SK-N-SH (cell line): ENCODE data around the gene DNAAF9. TPM values are rescaled to one million over a fixed set of nuclear protein-coding genes. Genes with fewer than 3 reads are reported as not detected.

Experiments
- CTCF ChIA-PET: fragments of 300-600, 350-600 bp; formaldehyde crosslinking; extraction: SDS; loops from one replicate; lab custom pipeline; 2021; lab: Yijun Ruan, JAX
- POLR2A ChIA-PET: fragments of 350-600 bp; sonication (Branson Sonifier 250); formaldehyde crosslinking; extraction: SDS; loops from one replicate; lab custom pipeline; 2020; ENCODE audit warnings: antibody characterized with exemption, inconsistent platforms; lab: Yijun Ruan, JAX
- DNase-seq: peaks from one replicate; pipeline ENCODE4 v3.0.0; 2012
- H2AFZ ChIP-seq: fragments of 200-600 bp; sonication (generic); 2 replicates; pipeline ENCODE4 v1.8.1; 2016; ENCODE audit warnings: antibody characterized with exemption, mild to moderate bottlenecking, low read depth
- H3F3A ChIP-seq: fragments of 200-600 bp; sonication (generic); replicated peaks from 2 replicates; pipeline ENCODE3; 2016; ENCODE audit warnings: antibody characterized with exemption, mild to moderate bottlenecking; ENCODE audit not compliant: insufficient read depth
- H3K27ac ChIP-seq, 2 experiments: fragments of 200-500 bp in 1 of 2; fragments of 200-600 bp in 1 of 2; sonication (Bioruptor generic) in 1 of 2; sonication (generic), shearing (Covaris generic) in 1 of 2; 2 replicates each; pipeline versions ENCODE4 v1.5.1 to v1.6.1; 2014 to 2016; ENCODE audit warnings: low read depth in 2 of 2, inconsistent platforms in 1 of 2, low read length in 1 of 2, mild to moderate bottlenecking in 1 of 2, mixed read lengths in 1 of 2
- H3K27me3 ChIP-seq: fragments of 200-600 bp; sonication (generic), shearing (Covaris generic); 2 replicates; pipeline ENCODE4 v1.6.1; 2016; ENCODE audit warnings: mixed run types; ENCODE audit not compliant: insufficient read depth
- H3K36me3 ChIP-seq, 2 experiments: fragments of 200-500 bp in 1 of 2; fragments of 200-600 bp in 1 of 2; sonication (Bioruptor generic) in 1 of 2; sonication (generic) in 1 of 2; replicated peaks in 1 of 2; 2 replicates each; pipeline versions ENCODE3 to v1.5.1; 2014 to 2016; ENCODE audit warnings: low read length in 1 of 2, mild to moderate bottlenecking in 1 of 2; ENCODE audit not compliant: insufficient read depth in 2 of 2, control insufficient read depth in 1 of 2
- H3K4me1 ChIP-seq, 2 experiments: fragments of 200-500 bp in 1 of 2; fragments of 200-600 bp in 1 of 2; sonication (Bioruptor generic) in 1 of 2; sonication (generic), shearing (Covaris generic) in 1 of 2; 2 replicates each; pipeline versions ENCODE4 v1.5.1 to v1.6.1; 2014 to 2016; ENCODE audit warnings: low read depth in 1 of 2, low read length in 1 of 2, mixed run types in 1 of 2; ENCODE audit not compliant: insufficient read depth in 2 of 2, control insufficient read depth in 1 of 2
- H3K4me2 ChIP-seq: fragments of 200-600 bp; sonication (generic), shearing (Covaris generic); 2 replicates; pipeline ENCODE4 v1.6.1; 2017; ENCODE audit warnings: mixed run types
- H3K4me3 ChIP-seq, 2 experiments: fragments of 200-500 bp in 1 of 2; fragments of 200-600 bp in 1 of 2; sonication (Bioruptor generic) in 1 of 2; sonication (generic), shearing (Covaris generic) in 1 of 2; 2 replicates each; pipeline versions ENCODE4 v1.5.1 to v1.8.1; 2014 to 2016; ENCODE audit warnings: low read depth in 2 of 2, inconsistent platforms in 1 of 2, low read length in 1 of 2, mild to moderate bottlenecking in 1 of 2, mixed read lengths in 1 of 2, moderate library complexity in 1 of 2
- H3K79me2 ChIP-seq: fragments of 200-600 bp; sonication (generic); 2 replicates; pipeline ENCODE4 v1.8.1; 2017; ENCODE audit warnings: mild to moderate bottlenecking; ENCODE audit not compliant: insufficient read depth
- H3K9ac ChIP-seq: fragments of 200-600 bp; sonication (generic); 2 replicates; pipeline ENCODE4 v1.6.1; 2017; ENCODE audit warnings: mixed run types
- H3K9me2 ChIP-seq: fragments of 200-600 bp; sonication (generic); 2 replicates; pipeline ENCODE4 v1.6.1; 2017; ENCODE audit warnings: mixed run types
- H3K9me3 ChIP-seq: fragments of 200-600 bp; sonication (generic); 2 replicates; pipeline ENCODE4 v1.6.1; 2017; ENCODE audit warnings: mixed run types, mild to moderate bottlenecking, moderate library complexity
- H4K20me1 ChIP-seq: fragments of 200-600 bp; sonication (generic); 2 replicates; pipeline ENCODE4 v1.6.1; 2017; ENCODE audit warnings: mild to moderate bottlenecking, mixed run types; ENCODE audit not compliant: insufficient read depth
- CHD2 ChIP-seq: fragments of 150-350 bp; IDR thresholded peaks from 2 replicates; pipeline ENCODE4 v1.6.1; 2018; ENCODE audit warnings: low read length; ENCODE audit not compliant: partially characterized antibody
- CTCF ChIP-seq: fragments of 200-600 bp; sonication (generic); IDR thresholded peaks from 2 replicates; pipeline ENCODE4 v1.6.1; 2017; ENCODE audit warnings: antibody characterized with exemption, mild to moderate bottlenecking, moderate library complexity
- ELF1 ChIP-seq: IDR thresholded peaks from 2 replicates; pipeline ENCODE4 v1.4.0; 2012
- FOSL2 ChIP-seq: IDR thresholded peaks from 2 replicates; pipeline ENCODE4 v1.4.0; 2012; ENCODE audit warnings: low read depth, mild to moderate bottlenecking, moderate library complexity, borderline replicate concordance
- FOXJ3 ChIP-seq: sonication (generic); formaldehyde crosslinking; IDR thresholded peaks from 2 replicates; pipeline ENCODE4 v1.5.1; 2020; ENCODE audit warnings: mild to moderate bottlenecking, missing genetic modification reagents
- FOXM1 ChIP-seq: IDR thresholded peaks from 2 replicates; pipeline ENCODE4 v1.4.0; 2012; ENCODE audit warnings: low read depth, mild to moderate bottlenecking
- GATA2 ChIP-seq: sonication (generic); formaldehyde crosslinking; IDR thresholded peaks from 2 replicates; pipeline ENCODE4 v1.5.0; 2020; ENCODE audit warnings: mild to moderate bottlenecking, missing genetic modification reagents
- MEF2A ChIP-seq: IDR thresholded peaks from 2 replicates; pipeline ENCODE4 v1.4.0; 2012; ENCODE audit warnings: low read depth, borderline replicate concordance
- MXI1 ChIP-seq: IDR thresholded peaks from 2 replicates; pipeline ENCODE4 v1.6.1; 2012; ENCODE audit warnings: mild to moderate bottlenecking, low read depth, low read length, improper control_type of control experiment
- NFIC ChIP-seq: IDR thresholded peaks from 2 replicates; pipeline ENCODE4 v1.4.0; 2012; ENCODE audit warnings: borderline replicate concordance
- NRF1 ChIP-seq: IDR thresholded peaks from 2 replicates; pipeline ENCODE4 v1.6.1; 2012; ENCODE audit warnings: low read depth, mild to moderate bottlenecking, low read length
- PBX3 ChIP-seq: IDR thresholded peaks from 2 replicates; pipeline ENCODE4; 2012
- RAD21 ChIP-seq: IDR thresholded peaks from 2 replicates; pipeline ENCODE4 v1.6.1; 2012; ENCODE audit warnings: mild to moderate bottlenecking, low read length
- RFX5 ChIP-seq: IDR thresholded peaks from 2 replicates; pipeline ENCODE4 v1.6.1; 2012; ENCODE audit warnings: mild to moderate bottlenecking, improper control_type of control experiment, low read length
- TCF12 ChIP-seq: IDR thresholded peaks from 2 replicates; pipeline ENCODE4 v1.4.0; 2012
- YY1 ChIP-seq: IDR thresholded peaks from 2 replicates; pipeline ENCODE4 v1.4.0; 2012; ENCODE audit warnings: low read depth, mild to moderate bottlenecking
- WGBS: methylation state at CpG from one replicate; pipeline ENCODE4 v1.1.6; 2017; ENCODE audit warnings: low lambda C conversion rate; 5-methylcytosine and 5-hydroxymethylcytosine counted together
- polyA plus RNA-seq, 3 experiments: library from polyadenylated mRNA; depleted of rRNA; stranded (reverse); fragments of >200 nt; gene quantifications; 2 replicates each; pipeline ENCODE4 v1.2.3, GENCODE V29; 2012
- TF ChIP-seq, protein P1 (sequence below): IDR thresholded peaks from 2 replicates; pipeline ENCODE4 v1.4.0; 2012; ENCODE audit warnings: low read depth, borderline replicate concordance
- TF ChIP-seq, protein P2 (sequence below): fragments of 150-350 bp; IDR thresholded peaks from 2 replicates; pipeline ENCODE4 v1.6.1; 2017; ENCODE audit warnings: antibody characterized with exemption, low read length, low read depth, borderline replicate concordance
- TF ChIP-seq, protein P3 (sequence below): fragments of 150-350 bp; IDR thresholded peaks from 2 replicates; pipeline ENCODE4 v1.6.1; 2016; ENCODE audit warnings: mild to moderate bottlenecking, low read depth, low read length
- TF ChIP-seq, protein P4 (sequence below): IDR thresholded peaks from 2 replicates; pipeline ENCODE4 v1.4.0; 2012; ENCODE audit warnings: low read depth, borderline replicate concordance

DNAAF9 gene
- polyA plus RNA-seq, 1 of the 3 experiments (the other 2 are of a cell fraction) = 5.5 TPM

GRCh38 chr20:3403741-3404140, 3.7 kb downstream of the DNAAF9 start:
- Histone ChIP-seq H3K9ac (no peak overlapping the region), H3K36me3 (no peaks in the 10 kb centered on the region), H3K9me3 (no peaks in the 10 kb centered on the region), H3K4me1 (peaks cover 3 to 11% of the 10 kb centered on the region in 2 experiments; a peak in 3 of 4 replicates), H3K4me2 (no peak overlapping the region), H3K27me3 (no peaks in the 10 kb centered on the region), H3K9me2 (no peaks in the 10 kb centered on the region), H3K4me3 (no peak overlapping the region), H3K79me2 (peaks cover 83% of the 10 kb centered on the region), H3K27ac (no peak overlapping the region), H2AFZ (no peak overlapping the region), H4K20me1 (peaks cover 72% of the 10 kb centered on the region)
- WGBS = 92% methylated on average over 2 of the region's 2 CpGs
- ChIA-PET POLR2A (no interaction called here), CTCF (no interaction called here)
- DNase-seq = no peak
- no peak for TF ChIP-seq FOSL2
- no peak for TF ChIP-seq PBX3
- TF ChIP-seq ELF1 = no peak
- TF ChIP-seq, protein P1, sequence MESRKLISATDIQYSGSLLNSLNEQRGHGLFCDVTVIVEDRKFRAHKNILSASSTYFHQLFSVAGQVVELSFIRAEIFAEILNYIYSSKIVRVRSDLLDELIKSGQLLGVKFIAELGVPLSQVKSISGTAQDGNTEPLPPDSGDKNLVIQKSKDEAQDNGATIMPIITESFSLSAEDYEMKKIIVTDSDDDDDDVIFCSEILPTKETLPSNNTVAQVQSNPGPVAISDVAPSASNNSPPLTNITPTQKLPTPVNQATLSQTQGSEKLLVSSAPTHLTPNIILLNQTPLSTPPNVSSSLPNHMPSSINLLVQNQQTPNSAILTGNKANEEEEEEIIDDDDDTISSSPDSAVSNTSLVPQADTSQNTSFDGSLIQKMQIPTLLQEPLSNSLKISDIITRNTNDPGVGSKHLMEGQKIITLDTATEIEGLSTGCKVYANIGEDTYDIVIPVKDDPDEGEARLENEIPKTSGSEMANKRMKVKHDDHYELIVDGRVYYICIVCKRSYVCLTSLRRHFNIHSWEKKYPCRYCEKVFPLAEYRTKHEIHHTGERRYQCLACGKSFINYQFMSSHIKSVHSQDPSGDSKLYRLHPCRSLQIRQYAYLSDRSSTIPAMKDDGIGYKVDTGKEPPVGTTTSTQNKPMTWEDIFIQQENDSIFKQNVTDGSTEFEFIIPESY = no peak
- TF ChIP-seq YY1 = no peak
- no peak for TF ChIP-seq MXI1
- TF ChIP-seq, protein P2, sequence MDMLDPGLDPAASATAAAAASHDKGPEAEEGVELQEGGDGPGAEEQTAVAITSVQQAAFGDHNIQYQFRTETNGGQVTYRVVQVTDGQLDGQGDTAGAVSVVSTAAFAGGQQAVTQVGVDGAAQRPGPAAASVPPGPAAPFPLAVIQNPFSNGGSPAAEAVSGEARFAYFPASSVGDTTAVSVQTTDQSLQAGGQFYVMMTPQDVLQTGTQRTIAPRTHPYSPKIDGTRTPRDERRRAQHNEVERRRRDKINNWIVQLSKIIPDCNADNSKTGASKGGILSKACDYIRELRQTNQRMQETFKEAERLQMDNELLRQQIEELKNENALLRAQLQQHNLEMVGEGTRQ = no peak
- TF ChIP-seq, protein P3, sequence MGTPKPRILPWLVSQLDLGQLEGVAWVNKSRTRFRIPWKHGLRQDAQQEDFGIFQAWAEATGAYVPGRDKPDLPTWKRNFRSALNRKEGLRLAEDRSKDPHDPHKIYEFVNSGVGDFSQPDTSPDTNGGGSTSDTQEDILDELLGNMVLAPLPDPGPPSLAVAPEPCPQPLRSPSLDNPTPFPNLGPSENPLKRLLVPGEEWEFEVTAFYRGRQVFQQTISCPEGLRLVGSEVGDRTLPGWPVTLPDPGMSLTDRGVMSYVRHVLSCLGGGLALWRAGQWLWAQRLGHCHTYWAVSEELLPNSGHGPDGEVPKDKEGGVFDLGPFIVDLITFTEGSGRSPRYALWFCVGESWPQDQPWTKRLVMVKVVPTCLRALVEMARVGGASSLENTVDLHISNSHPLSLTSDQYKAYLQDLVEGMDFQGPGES = no peak
- no peak for TF ChIP-seq GATA2 (CRISPR knock-in tag)
- TF ChIP-seq NRF1 = no peak
- TF ChIP-seq RFX5 = no peak
- TF ChIP-seq MEF2A = no peak
- TF ChIP-seq TCF12 = no peak
- TF ChIP-seq RAD21 = no peak
- no peak for TF ChIP-seq FOXM1
- no peak for TF ChIP-seq CTCF
- no peak for TF ChIP-seq FOXJ3 (CRISPR knock-in tag)
- TF ChIP-seq, protein P4, sequence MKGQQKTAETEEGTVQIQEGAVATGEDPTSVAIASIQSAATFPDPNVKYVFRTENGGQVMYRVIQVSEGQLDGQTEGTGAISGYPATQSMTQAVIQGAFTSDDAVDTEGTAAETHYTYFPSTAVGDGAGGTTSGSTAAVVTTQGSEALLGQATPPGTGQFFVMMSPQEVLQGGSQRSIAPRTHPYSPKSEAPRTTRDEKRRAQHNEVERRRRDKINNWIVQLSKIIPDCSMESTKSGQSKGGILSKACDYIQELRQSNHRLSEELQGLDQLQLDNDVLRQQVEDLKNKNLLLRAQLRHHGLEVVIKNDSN = no peak
- no peak for TF ChIP-seq NFIC
- no peak for TF ChIP-seq CHD2
- TF ChIP-seq, all 33 proteins: peak for 0
- H3F3A ChIP-seq = peaks cover 3% of the 10 kb centered on the region
